ENCODE data around the gene CAMTA2. TPM values are rescaled to one million over a fixed set of nuclear protein-coding genes. Genes with fewer than 3 reads are reported as not detected.

Gene CAMTA2
- total and polyA plus RNA-seq, 2 donors (not counting 1 experiment from before 2014, with no cell fraction given) = 12.4 to 18.3 TPM

- DNase-seq (ENCODE audit: low read depth in 2 of 2) = no peak
- no peak for TF ChIP-seq CTCF (conservative IDR thresholded peaks at IDR 0.05 in 1 of 2, IDR thresholded peaks at IDR 0.05 in 1 of 2; ENCODE audit: low read depth in 1 of 2, low read length in 2 of 2)
- TF ChIP-seq EZH2 (IDR thresholded peaks at IDR 0.05; ENCODE audit: low read length, missing control alignments) = no peak
- peaks cover 11% of the 10 kb centered on the region for H3K36me3 ChIP-seq (ENCODE audit: control insufficient read depth, insufficient read depth, low read length)
Measured at GRCh38 chr17:5022171-5022711, 34.8 kb upstream of the CAMTA2 start.

GRCh38 chr17:5020502-5021023, 33.1 kb upstream of the CAMTA2 start:
- Histone ChIP-seq H3K36me3 (ENCODE audit: control insufficient read depth, insufficient read depth, low read length) (peaks cover 12% of the 10 kb centered on the region), H3K27ac (ENCODE audit: insufficient read depth, low read length) (no peak overlapping the region)

More at GRCh38 chr17:5022171-5022711, 34.8 kb upstream of the CAMTA2 start:
- H3K4me3 ChIP-seq (replicated peaks in 1 of 4; ENCODE audit: control extremely low read depth in 1 of 4, insufficient read depth in 1 of 4, low read depth in 3 of 4, low read length in 4 of 4) = no peak overlapping the region
- no peaks in the 10 kb centered on the region for H3K4me1 ChIP-seq (ENCODE audit: control insufficient read depth, extremely low read depth, insufficient read depth, low read length)
- no peak overlapping the region for H3K9ac ChIP-seq (ENCODE audit: insufficient read depth, low read length)
- no peak overlapping the region for H3K4me2 ChIP-seq (ENCODE audit: extremely low read depth, insufficient read depth, low read length)
- no peaks in the 10 kb centered on the region for H3K79me2 ChIP-seq (ENCODE audit: control insufficient read depth, insufficient read depth, low read length)
- H3K9me3 ChIP-seq (ENCODE audit: control insufficient read depth, insufficient read depth, low read depth, low read length) = no peaks in the 10 kb centered on the region
- H2AFZ ChIP-seq (ENCODE audit: low read length) = no peak overlapping the region
- no peak overlapping the region for H3K27ac ChIP-seq (ENCODE audit: insufficient read depth, low read length)
- no peaks in the 10 kb centered on the region for H3K27me3 ChIP-seq (ENCODE audit: control insufficient read depth, insufficient read depth, low read length)
- no peaks in the 10 kb centered on the region for H4K20me1 ChIP-seq (ENCODE audit: control insufficient read depth, extremely low read depth, insufficient read depth, low read length)

GRCh38 chr17:5019475-5019956, 32.0 kb upstream of the CAMTA2 start:
- no peaks in the 10 kb centered on the region for H3K4me1 ChIP-seq (ENCODE audit: control insufficient read depth, extremely low read depth, insufficient read depth, low read length)
- TF ChIP-seq CTCF (conservative IDR thresholded peaks at IDR 0.05 in 1 of 2, IDR thresholded peaks at IDR 0.05 in 1 of 2; ENCODE audit: low read depth in 1 of 2, low read length in 2 of 2) (peak in 1 of 2 donors; percentile 2), EZH2 (IDR thresholded peaks at IDR 0.05; ENCODE audit: low read length, missing control alignments) (no peak)
- H3K27me3 ChIP-seq (ENCODE audit: control insufficient read depth, insufficient read depth, low read length) = no peaks in the 10 kb centered on the region
- no peak for DNase-seq (ENCODE audit: low read depth in 2 of 2)
- H3K4me3 ChIP-seq (replicated peaks in 1 of 4; ENCODE audit: control extremely low read depth in 1 of 4, insufficient read depth in 1 of 4, low read depth in 3 of 4, low read length in 4 of 4) = no peak overlapping the region
- peaks cover 15% of the 10 kb centered on the region for H3K36me3 ChIP-seq (ENCODE audit: control insufficient read depth, insufficient read depth, low read length)
- no peaks in the 10 kb centered on the region for H3K79me2 ChIP-seq (ENCODE audit: control insufficient read depth, insufficient read depth, low read length)
- H3K4me2 ChIP-seq (ENCODE audit: extremely low read depth, insufficient read depth, low read length) = no peak overlapping the region
- H3K27ac ChIP-seq (ENCODE audit: insufficient read depth, low read length) = no peak overlapping the region
- H2AFZ ChIP-seq (ENCODE audit: low read length) = no peak overlapping the region
- no peak overlapping the region for H3K9ac ChIP-seq (ENCODE audit: insufficient read depth, low read length)
- no peaks in the 10 kb centered on the region for H3K9me3 ChIP-seq (ENCODE audit: control insufficient read depth, insufficient read depth, low read depth, low read length)
- H4K20me1 ChIP-seq (ENCODE audit: control insufficient read depth, extremely low read depth, insufficient read depth, low read length) = no peaks in the 10 kb centered on the region

More at GRCh38 chr17:5020502-5021023, 33.1 kb upstream of the CAMTA2 start:
- no peak for TF ChIP-seq CTCF (conservative IDR thresholded peaks at IDR 0.05 in 1 of 2, IDR thresholded peaks at IDR 0.05 in 1 of 2; ENCODE audit: low read depth in 1 of 2, low read length in 2 of 2)
- TF ChIP-seq EZH2 (IDR thresholded peaks at IDR 0.05; ENCODE audit: low read length, missing control alignments) = no peak
- no peaks in the 10 kb centered on the region for H3K79me2 ChIP-seq (ENCODE audit: control insufficient read depth, insufficient read depth, low read length)
- H3K4me1 ChIP-seq (ENCODE audit: control insufficient read depth, extremely low read depth, insufficient read depth, low read length) = no peaks in the 10 kb centered on the region
- no peak overlapping the region for H3K4me3 ChIP-seq (replicated peaks in 1 of 4; ENCODE audit: control extremely low read depth in 1 of 4, insufficient read depth in 1 of 4, low read depth in 3 of 4, low read length in 4 of 4)
- H2AFZ ChIP-seq (ENCODE audit: low read length) = no peak overlapping the region
- no peaks in the 10 kb centered on the region for H3K9me3 ChIP-seq (ENCODE audit: control insufficient read depth, insufficient read depth, low read depth, low read length)
- H3K9ac ChIP-seq (ENCODE audit: insufficient read depth, low read length) = no peak overlapping the region
- H3K4me2 ChIP-seq (ENCODE audit: extremely low read depth, insufficient read depth, low read length) = no peak overlapping the region
- H3K27me3 ChIP-seq (ENCODE audit: control insufficient read depth, insufficient read depth, low read length) = no peaks in the 10 kb centered on the region
- H4K20me1 ChIP-seq (ENCODE audit: control insufficient read depth, extremely low read depth, insufficient read depth, low read length) = no peaks in the 10 kb centered on the region
- DNase-seq (ENCODE audit: low read depth in 2 of 2) = no peak

Data from fibroblast of lung (primary cell).